GM10266 (cell line): ENCODE results near the gene ATP6V0A1.

Source experiments
- DNase-seq: peaks from one replicate; pipeline ENCODE4 v3.0.0; 2012; ENCODE audit errors: extremely low spot score
- TF ChIP-seq, protein P1 (sequence below): IDR thresholded peaks from 2 replicates; pipeline ENCODE4 v1.5.1; 2012; ENCODE audit warnings: mild to moderate bottlenecking, low read depth; ENCODE audit not compliant: control insufficient read depth, insufficient read depth; ENCODE audit errors: missing control alignments

Gene ATP6V0A1

DNA sequence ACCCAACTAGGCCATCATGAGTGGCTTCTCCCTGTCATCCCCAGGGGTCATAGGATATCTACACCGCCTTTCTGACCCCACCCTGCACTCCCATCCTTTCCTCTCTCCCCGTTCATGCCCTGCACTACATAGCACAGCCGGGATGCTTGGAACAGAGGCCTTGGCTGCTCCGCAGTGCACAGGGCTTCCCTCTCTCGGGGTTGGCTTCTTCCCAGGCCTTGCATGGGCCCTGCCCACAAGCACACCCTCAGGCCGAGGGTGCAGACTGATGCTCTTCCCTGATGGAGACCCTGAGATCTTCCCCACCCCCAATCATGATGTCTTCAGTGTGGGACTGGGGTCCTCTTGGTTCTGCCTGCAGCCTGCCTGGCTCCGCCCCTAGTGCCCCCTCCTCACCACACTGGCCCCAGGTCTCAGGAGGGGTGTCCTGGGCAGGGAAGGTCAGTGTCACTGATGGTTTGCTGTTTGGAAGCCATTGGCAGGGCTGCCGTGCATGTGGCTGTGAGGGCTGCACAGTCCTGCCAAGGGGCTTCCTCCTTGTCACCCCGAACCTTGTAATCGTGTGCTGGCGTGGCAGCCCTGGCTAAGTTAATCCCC, 63.1 kb downstream of the ATP6V0A1 start:
- no peak for DNase-seq
- TF ChIP-seq, protein P1, sequence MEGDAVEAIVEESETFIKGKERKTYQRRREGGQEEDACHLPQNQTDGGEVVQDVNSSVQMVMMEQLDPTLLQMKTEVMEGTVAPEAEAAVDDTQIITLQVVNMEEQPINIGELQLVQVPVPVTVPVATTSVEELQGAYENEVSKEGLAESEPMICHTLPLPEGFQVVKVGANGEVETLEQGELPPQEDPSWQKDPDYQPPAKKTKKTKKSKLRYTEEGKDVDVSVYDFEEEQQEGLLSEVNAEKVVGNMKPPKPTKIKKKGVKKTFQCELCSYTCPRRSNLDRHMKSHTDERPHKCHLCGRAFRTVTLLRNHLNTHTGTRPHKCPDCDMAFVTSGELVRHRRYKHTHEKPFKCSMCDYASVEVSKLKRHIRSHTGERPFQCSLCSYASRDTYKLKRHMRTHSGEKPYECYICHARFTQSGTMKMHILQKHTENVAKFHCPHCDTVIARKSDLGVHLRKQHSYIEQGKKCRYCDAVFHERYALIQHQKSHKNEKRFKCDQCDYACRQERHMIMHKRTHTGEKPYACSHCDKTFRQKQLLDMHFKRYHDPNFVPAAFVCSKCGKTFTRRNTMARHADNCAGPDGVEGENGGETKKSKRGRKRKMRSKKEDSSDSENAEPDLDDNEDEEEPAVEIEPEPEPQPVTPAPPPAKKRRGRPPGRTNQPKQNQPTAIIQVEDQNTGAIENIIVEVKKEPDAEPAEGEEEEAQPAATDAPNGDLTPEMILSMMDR, result no peak

DNA sequence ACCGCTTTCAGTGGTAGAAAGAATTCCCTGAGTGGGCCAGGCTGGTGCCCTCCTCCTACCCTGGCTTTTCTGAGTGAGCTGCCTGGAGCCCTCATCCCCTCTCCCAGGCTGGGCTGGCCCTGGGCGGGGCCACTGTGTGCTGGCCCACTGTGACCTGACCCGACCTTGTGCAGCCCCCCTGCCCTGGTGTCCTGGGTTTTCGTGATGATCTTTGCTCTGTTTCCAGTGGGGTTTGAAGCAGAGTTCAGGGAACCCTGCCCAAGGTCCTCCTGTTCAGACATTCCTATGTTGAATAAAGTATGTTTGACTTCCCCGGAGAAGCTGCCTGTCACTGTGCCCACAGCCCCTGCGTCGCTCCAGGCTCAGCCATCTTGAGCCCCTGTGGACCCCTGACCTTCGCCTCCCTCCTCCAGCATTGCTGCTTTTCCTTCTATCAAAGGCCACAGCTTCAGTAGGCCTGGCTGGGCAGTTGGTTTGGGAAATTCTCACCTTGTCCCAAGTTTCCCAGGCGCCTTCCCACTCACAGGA, 63.6 kb downstream of the ATP6V0A1 start:
- TF ChIP-seq, protein P1, result no peak
- DNase-seq, result no peak

DNA sequence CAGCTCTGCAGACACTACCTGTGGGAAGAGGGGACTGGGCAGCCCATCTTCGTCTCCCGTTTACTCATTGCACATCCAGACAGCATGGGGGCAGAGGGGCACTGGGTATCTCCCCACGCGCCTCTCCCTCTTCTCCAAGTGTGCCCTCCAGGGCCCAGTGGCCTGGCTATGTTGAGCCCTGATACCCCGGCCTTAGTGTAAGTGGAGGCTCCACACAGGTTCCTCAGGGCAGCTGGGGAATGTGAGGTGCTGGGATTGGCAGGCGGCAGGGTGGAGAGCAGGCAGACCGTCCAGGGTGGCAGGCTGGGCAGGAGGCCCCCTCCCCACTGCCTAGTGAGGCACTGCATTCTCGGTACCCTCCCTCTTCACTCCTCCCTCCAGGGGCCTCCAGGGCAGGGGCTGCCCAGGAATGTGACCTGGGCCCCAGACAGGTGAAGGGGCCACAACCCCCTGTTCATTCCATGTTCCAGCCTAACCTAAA, 64.2 kb downstream of the ATP6V0A1 start:
- no peak for DNase-seq
- TF ChIP-seq, protein P1, result no peak

DNA sequence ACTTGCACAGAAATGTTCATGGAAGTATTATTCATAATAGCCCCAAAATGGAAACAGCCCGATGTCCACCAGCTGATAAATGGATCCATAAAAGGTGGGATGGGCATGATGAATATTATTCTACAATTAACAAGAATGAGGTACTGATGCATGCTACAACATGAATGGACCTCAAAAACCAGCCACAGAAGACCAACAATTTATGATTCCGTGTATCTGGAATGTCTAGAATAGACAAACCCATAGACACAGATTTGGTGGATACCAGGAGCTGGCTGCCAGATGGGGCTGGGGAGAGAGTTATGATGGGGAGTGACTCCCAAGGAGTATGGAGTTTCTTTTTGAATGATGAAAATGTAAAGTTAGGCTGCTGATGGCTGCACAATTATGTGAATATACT, 66.5 kb downstream of the ATP6V0A1 start:
- DNase-seq, result no peak
- TF ChIP-seq, protein P1, result no peak

DNA sequence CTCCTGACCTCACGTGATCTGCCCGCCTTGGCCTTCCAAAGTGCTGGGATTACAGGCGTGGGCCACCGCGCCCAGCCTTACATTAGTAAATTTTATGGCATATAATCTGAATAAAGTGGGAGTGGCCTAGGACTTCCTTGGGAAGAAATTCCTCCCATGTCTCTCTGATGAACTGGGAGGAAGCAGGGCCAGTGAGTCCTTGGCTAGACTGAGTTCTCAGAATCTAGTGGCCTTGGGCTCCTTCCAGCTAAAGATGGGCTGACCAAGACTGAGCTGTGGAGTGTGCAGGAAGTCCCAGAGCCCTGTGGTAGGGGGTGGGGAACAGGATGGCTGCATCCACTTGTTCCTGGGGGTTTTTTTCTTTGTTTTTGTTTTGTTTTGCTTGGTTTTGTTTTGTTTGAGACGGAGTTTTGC, 67.4 kb downstream of the ATP6V0A1 start:
- DNase-seq, result no peak
- TF ChIP-seq, protein P1, result no peak

DNA sequence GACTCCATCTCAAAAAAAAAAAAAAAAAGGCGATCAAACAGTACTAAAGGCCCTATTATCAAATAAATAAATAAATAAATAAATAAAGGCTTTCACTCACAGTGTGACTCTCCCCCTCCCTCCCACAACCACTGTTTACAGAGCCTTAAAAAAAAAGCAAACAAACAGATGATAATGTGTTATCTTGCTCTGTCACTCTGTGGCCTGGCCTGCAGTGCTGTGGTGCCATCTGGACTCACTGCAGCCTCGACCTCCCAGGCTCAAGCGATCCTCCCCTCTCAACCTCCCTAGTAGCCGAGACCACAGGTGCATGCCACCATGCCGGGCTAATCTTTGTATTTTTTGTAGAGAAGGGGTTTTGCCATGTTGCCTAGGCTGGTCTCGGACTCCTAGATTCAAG, 69.3 kb downstream of the ATP6V0A1 start:
- TF ChIP-seq, protein P1, result no peak
- no peak for DNase-seq

DNA sequence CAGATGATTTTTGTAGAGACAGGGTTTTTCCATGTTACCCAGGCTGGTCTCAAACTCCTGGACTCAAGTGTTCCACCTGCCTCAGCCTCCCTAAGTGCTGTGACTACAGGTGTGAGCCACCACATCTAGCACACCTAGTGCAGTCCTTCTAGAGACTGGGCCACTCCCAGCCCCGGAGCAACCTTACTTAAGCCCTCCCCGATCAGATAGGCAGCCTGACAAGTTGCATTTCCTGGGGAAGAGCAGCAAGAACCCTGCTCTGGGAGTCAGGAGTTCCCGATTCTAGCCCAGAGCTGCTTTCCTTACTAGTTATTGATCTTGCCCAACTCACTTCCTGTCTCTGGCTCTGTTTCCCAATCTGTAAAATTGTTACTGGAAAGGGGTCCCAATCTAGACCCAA, 70.4 kb downstream of the ATP6V0A1 start:
- DNase-seq, result no peak
- TF ChIP-seq, protein P1, result no peak
